Hindlimb muscle (tissue), 1 donor: ENCODE results near the gene XYLT1. TPM values are rescaled to one million over a fixed set of nuclear protein-coding genes. Genes with fewer than 3 reads are reported as not detected.

Source experiments
- DNase-seq: peaks from one replicate; pipeline ENCODE4 v3.0.0-alpha.2; 2013
- polyA plus RNA-seq: library from polyadenylated mRNA; unstranded; fragments of 120-200 nt; gene quantifications from one replicate; pipeline ENCODE4 v1.2.1, GENCODE V29; 2013; ENCODE audit not compliant: insufficient read length

Gene XYLT1
- polyA plus RNA-seq, 1 donor, result 6.4 TPM

- DNase-seq, result no peak
These were observed 243.5 kb downstream of the XYLT1 start for GRCh38 chr16:17227278-17227677.

- DNase-seq, result no peak
These were observed 245.2 kb downstream of the XYLT1 start for GRCh38 chr16:17225541-17225940.

- peak; percentile 55 for DNase-seq
These were observed 245.9 kb downstream of the XYLT1 start for GRCh38 chr16:17224879-17225281.

GRCh38 chr16:17224350-17224749 lies 246.4 kb downstream of the XYLT1 start:
- DNase-seq, result no peak

GRCh38 chr16:17223576-17223975 lies 247.2 kb downstream of the XYLT1 start:
- no peak for DNase-seq

GRCh38 chr16:17222871-17223401 lies 247.8 kb downstream of the XYLT1 start:
- DNase-seq, result no peak

GRCh38 chr16:17219991-17220390 lies 250.8 kb downstream of the XYLT1 start:
- no peak for DNase-seq

- DNase-seq, result no peak
These were observed 254.8 kb downstream of the XYLT1 start for GRCh38 chr16:17215936-17216335.

GRCh38 chr16:17215306-17215705 lies 255.5 kb downstream of the XYLT1 start:
- no peak for DNase-seq

GRCh38 chr16:17213974-17214373 lies 256.8 kb downstream of the XYLT1 start:
- no peak for DNase-seq

GRCh38 chr16:17213025-17213424 lies 257.7 kb downstream of the XYLT1 start:
- no peak for DNase-seq

GRCh38 chr16:17212606-17213005 lies 258.2 kb downstream of the XYLT1 start:
- DNase-seq, result no peak

- no peak for DNase-seq
These were observed 259.0 kb downstream of the XYLT1 start for GRCh38 chr16:17211797-17212196.

GRCh38 chr16:17206712-17207111 lies 264.0 kb downstream of the XYLT1 start:
- no peak for DNase-seq

- DNase-seq, result no peak
These were observed 265.2 kb downstream of the XYLT1 start for GRCh38 chr16:17205279-17206211.

GRCh38 chr16:17204644-17205043 lies 266.1 kb downstream of the XYLT1 start:
- no peak for DNase-seq

GRCh38 chr16:17204206-17204605 lies 266.6 kb downstream of the XYLT1 start:
- no peak for DNase-seq

GRCh38 chr16:17203424-17203823 lies 267.3 kb downstream of the XYLT1 start:
- DNase-seq, result no peak

- DNase-seq, result no peak
These were observed 271.6 kb downstream of the XYLT1 start for GRCh38 chr16:17199135-17199534.

GRCh38 chr16:17196526-17196925 lies 274.2 kb downstream of the XYLT1 start:
- no peak for DNase-seq

- DNase-seq, result no peak
These were observed 276.5 kb downstream of the XYLT1 start for GRCh38 chr16:17194190-17194780.

GRCh38 chr16:17193566-17194100 lies 277.1 kb downstream of the XYLT1 start:
- no peak for DNase-seq

- no peak for DNase-seq
These were observed 286.7 kb downstream of the XYLT1 start for GRCh38 chr16:17184026-17184425.
